ENCODE results near the gene GPR89A.
A peak's percentile ranks its signal among the peaks of the same experiment; 100 is the strongest.
"Not testable (repeated sequence)": the region's sequence is repeated elsewhere in the genome, so short reads cannot be mapped to it uniquely, and the experiment has no call there.

The GPR89A gene

DNA sequence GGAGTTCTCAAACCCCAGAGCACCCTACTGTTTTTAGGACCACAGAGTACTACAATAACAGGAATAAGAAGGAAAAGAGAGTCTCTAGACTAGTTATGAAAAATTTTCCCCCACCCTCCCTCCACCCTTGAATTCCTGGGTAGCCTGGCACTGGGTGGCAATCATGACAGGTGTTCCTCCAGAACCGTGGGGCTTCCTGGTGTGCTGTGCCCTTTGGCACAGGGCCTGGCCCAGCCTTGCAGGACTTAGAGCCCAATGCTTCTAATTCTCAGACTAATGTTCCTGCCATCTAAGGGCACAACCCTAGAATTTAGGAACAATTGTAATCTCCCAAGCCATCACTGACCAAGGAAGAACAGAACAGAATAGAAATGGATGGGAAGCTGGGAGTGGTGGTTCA, 110.0 kb downstream of the GPR89A start:
- DNase-seq (ENCODE audit: low read depth, low spot score), result no peak

- DNase-seq (ENCODE audit: low read depth, low spot score), result not testable (repeated sequence)
These were observed 110.7 kb downstream of the GPR89A start for GRCh38 chr1:145718465-145718864.

GRCh38 chr1:145719230-145720079, 111.7 kb downstream of the GPR89A start, which contains the start of gene CD160:
CD160 (plus strand) TSS chr1:145719499; CDS start chr1:145728328, 8,829 bp downstream.
- peak; percentile 39 for DNase-seq (ENCODE audit: low read depth, low spot score)
